ENCODE measurements around the gene LMF1.

The LMF1 gene

GRCh38 chr16:815861-816260 lies 154.9 kb downstream of the LMF1 start:
- FAIRE-seq (no peak), DNase-seq (ENCODE audit: low spot score) (no peak)

GRCh38 chr16:814974-815373 lies 155.8 kb downstream of the LMF1 start:
- DNase-seq (ENCODE audit: low spot score) (peak; percentile 64), FAIRE-seq (peak; percentile 46)

- FAIRE-seq = no peak
- DNase-seq (ENCODE audit: low spot score) = no peak
Observed at GRCh38 chr16:813916-814412, 156.8 kb downstream of the LMF1 start.

- DNase-seq (ENCODE audit: low spot score) (no peak), FAIRE-seq (no peak)
Observed at GRCh38 chr16:813204-813915, 157.4 kb downstream of the LMF1 start.

- no peak for DNase-seq (ENCODE audit: low spot score)
- FAIRE-seq = no peak
Observed at GRCh38 chr16:808085-808386, 162.7 kb downstream of the LMF1 start.

- no peak for FAIRE-seq
- DNase-seq (ENCODE audit: low spot score) = peak; percentile 82
Observed at GRCh38 chr16:807347-808084, 163.3 kb downstream of the LMF1 start.

GRCh38 chr16:805474-805873 lies 165.3 kb downstream of the LMF1 start:
- no peak for FAIRE-seq
- DNase-seq (ENCODE audit: low spot score) = no peak

GRCh38 chr16:804193-805048 lies 166.4 kb downstream of the LMF1 start:
- no peak for DNase-seq (ENCODE audit: low spot score)
- no peak for FAIRE-seq

GRCh38 chr16:803754-804080 lies 167.1 kb downstream of the LMF1 start:
- no peak for DNase-seq (ENCODE audit: low spot score)
- FAIRE-seq = no peak
